Stomach (tissue), 9 donors: ENCODE data around the gene RNU6-9. TPM values are rescaled to one million over a fixed set of nuclear protein-coding genes. Genes with fewer than 3 reads are reported as not detected.

Experiments used
- DNase-seq, 2 donors: peaks; one replicate each; pipeline versions ENCODE4 v3.0.0 to v3.0.0-alpha.2; 2013 to 2019
- H3K27ac ChIP-seq, 5 donors: fragments of 200-600 bp in 4 of 5; sonication (generic) in 4 of 5; one replicate each; pipeline ENCODE4 v1.5.1; 2013 to 2019; ENCODE audit warnings: mild to moderate bottlenecking in 1 of 5, moderate library complexity in 1 of 5
- H3K27me3 ChIP-seq, 3 donors: fragments of 200-600 bp; sonication (generic); one replicate each; pipeline ENCODE4 v1.5.1; 2017 to 2019; ENCODE audit warnings: mixed run types in 1 of 3
- H3K36me3 ChIP-seq, 4 donors: fragments of 200-600 bp; sonication (generic); 1 replicate in 3 of 4; 2 replicates in 1 of 4; pipeline ENCODE4 v1.5.1; 2016 to 2019
- H3K4me1 ChIP-seq, 4 donors: fragments of 200-600 bp; sonication (generic); one replicate each; pipeline ENCODE4 v1.5.1; 2016 to 2019
- H3K4me3 ChIP-seq, 4 donors: fragments of 200-600 bp; sonication (generic) in 3 of 4; one replicate each; pipeline ENCODE4 v1.5.1; 2016 to 2019; ENCODE audit warnings: mild to moderate bottlenecking in 1 of 4
- H3K9me3 ChIP-seq, 4 donors: fragments of 200-600 bp; sonication (generic); one replicate each; pipeline ENCODE4 v1.5.1; 2016 to 2019
- CTCF ChIP-seq, 7 experiments: fragments of 450-650 bp in 4 of 7; fragments of 200-600 bp in 3 of 7; sonication (generic) in 3 of 7; IDR thresholded peaks; one replicate each; pipeline ENCODE4 v1.5.1; 2016 to 2019; ENCODE audit warnings: antibody characterized with exemption in 7 of 7, control low read depth in 2 of 7, mild to moderate bottlenecking in 1 of 7
- EP300 ChIP-seq: sonication (generic); formaldehyde crosslinking; IDR thresholded peaks from one replicate; pipeline ENCODE4 v1.6.1; 2017; ENCODE audit warnings: antibody characterized with exemption
- POLR2A ChIP-seq, 4 donors: fragments of 450-650 bp; IDR thresholded peaks; one replicate each; pipeline ENCODE4 v1.6.1; 2016; ENCODE audit warnings: antibody characterized with exemption in 4 of 4, control low read depth in 2 of 4, mild to moderate bottlenecking in 1 of 4, moderate library complexity in 1 of 4
- POLR2AphosphoS5 ChIP-seq, 3 donors: sonication (generic); formaldehyde crosslinking; IDR thresholded peaks; one replicate each; pipeline ENCODE4 v1.6.1; 2016; ENCODE audit warnings: antibody characterized with exemption in 3 of 3
- WGBS, 5 donors: extraction: QIAGEN DNeasy Blood & Tissue Kit in 3 of 5; methylation state at CpG; one replicate each; pipeline versions ENCODE4 v1.1.5 to v1.1.7; 2013 to 2018; 5-methylcytosine and 5-hydroxymethylcytosine counted together
- intact Hi-C: fragments of 100-400 bp; cut with DNase I; formaldehyde crosslinking; loops from one replicate; pipeline ENCODE4 v1.15.1; 2023; ENCODE audit warnings: low total_unique reads
- polyA plus RNA-seq, 3 donors: library from polyadenylated mRNA; stranded (reverse); fragments of 200-250 nt; gene quantifications; one replicate each; pipeline ENCODE4 v1.2.3, GENCODE V29; 2013
- total RNA-seq, 5 donors: library from RNA; depleted of rRNA; stranded (reverse); fragments of >200 nt; gene quantifications; one replicate each; pipeline versions ENCODE4 v1.1.0 to v1.2.3, GENCODE V29; 2014 to 2016
- donor health status: healthy with polysubstance abuse.
- donor health status: Bipolar disorder and iron deficiency.
- donor health status: healthy.

RNU6-9 gene
- total and polyA plus RNA-seq, 8 donors: not detected

GRCh38 chr19:896434-896833, 3.1 kb downstream of the RNU6-9 start:
- 92 to 97% (median 96%) methylated on average over 10 of the region's 10 CpGs for WGBS, 5 donors
- peaks cover 14 to 48% (median 41%) of the 10 kb centered on the region in 4 donors for H3K36me3 ChIP-seq
- peaks cover 5 to 37% (median 12%) of the 10 kb centered on the region in 4 donors for H3K4me1 ChIP-seq
- DNase-seq: no peak
- H3K27me3 ChIP-seq: no peaks in the 10 kb centered on the region
- H3K27ac ChIP-seq: no peak overlapping the region
- intact Hi-C loops: no loop called here
- H3K4me3 ChIP-seq: no peak overlapping the region
- TF ChIP-seq POLR2AphosphoS5 (IDR thresholded peaks at IDR 0.05): no peak
- no peak for TF ChIP-seq POLR2A (IDR thresholded peaks at IDR 0.05)
- no peak for TF ChIP-seq EP300
- no peak for TF ChIP-seq CTCF (IDR thresholded peaks at IDR 0.05)
- no peaks in the 10 kb centered on the region for H3K9me3 ChIP-seq

GRCh38 chr19:896999-897398, 3.7 kb downstream of the RNU6-9 start:
- H3K27me3 ChIP-seq: no peaks in the 10 kb centered on the region
- 90 to 96% (median 91%) methylated on average over 11 of the region's 11 CpGs for WGBS, 5 donors
- peaks cover 3 to 36% (median 8%) of the 10 kb centered on the region in 4 donors for H3K4me1 ChIP-seq
- no peak overlapping the region for H3K4me3 ChIP-seq
- peaks cover 15 to 54% (median 47%) of the 10 kb centered on the region in 4 donors for H3K36me3 ChIP-seq
- no peaks in the 10 kb centered on the region for H3K9me3 ChIP-seq
- no peak for TF ChIP-seq POLR2A (IDR thresholded peaks at IDR 0.05)
- intact Hi-C loops: no loop called here
- no peak overlapping the region for H3K27ac ChIP-seq
- no peak for DNase-seq

GRCh38 chr19:897442-898039, 4.3 kb downstream of the RNU6-9 start:
- Histone ChIP-seq H3K4me3 (no peak overlapping the region), H3K27me3 (no peaks in the 10 kb centered on the region), H3K9me3 (no peaks in the 10 kb centered on the region), H3K4me1 (peaks cover 0 to 34% (median 3%) of the 10 kb centered on the region in 4 donors), H3K27ac (no peak overlapping the region), H3K36me3 (peaks cover 15 to 55% (median 51%) of the 10 kb centered on the region in 4 donors)
- no peak for DNase-seq
- intact Hi-C loops: no loop called here
- WGBS, 5 donors: 81 to 92% (median 89%) methylated on average over 5 to 26 of the region's 26 CpGs
- TF ChIP-seq POLR2AphosphoS5 (IDR thresholded peaks at IDR 0.05): no peak

GRCh38 chr19:898663-899062, 5.4 kb downstream of the RNU6-9 start:
- H3K4me1 ChIP-seq: peaks cover 0 to 36% (median 9%) of the 10 kb centered on the region in 4 donors
- 72 to 82% (median 78%) methylated on average over 9 to 20 of the region's 20 CpGs for WGBS, 5 donors
- H3K9me3 ChIP-seq: no peaks in the 10 kb centered on the region
- H3K27me3 ChIP-seq: no peaks in the 10 kb centered on the region
- no peak overlapping the region for H3K4me3 ChIP-seq
- DNase-seq: peak in 1 of 2 donors; percentile 76
- H3K36me3 ChIP-seq: peaks cover 15 to 55% (median 51%) of the 10 kb centered on the region in 4 donors
- H3K27ac ChIP-seq: no peak overlapping the region
- intact Hi-C loops: no loop called here
- TF ChIP-seq CTCF (IDR thresholded peaks at IDR 0.05) (no peak), EP300 (no peak), POLR2AphosphoS5 (IDR thresholded peaks at IDR 0.05) (no peak), POLR2A (IDR thresholded peaks at IDR 0.05) (no peak)

GRCh38 chr19:899336-900042, 6.2 kb downstream of the RNU6-9 start:
- no peak for TF ChIP-seq CTCF (IDR thresholded peaks at IDR 0.05)
- TF ChIP-seq POLR2A (IDR thresholded peaks at IDR 0.05): no peak
- TF ChIP-seq POLR2AphosphoS5 (IDR thresholded peaks at IDR 0.05): no peak
- TF ChIP-seq EP300: no peak
- no peak for DNase-seq
- H3K36me3 ChIP-seq: peaks cover 15 to 57% (median 52%) of the 10 kb centered on the region in 4 donors
- H3K4me3 ChIP-seq: no peak overlapping the region
- H3K9me3 ChIP-seq: no peaks in the 10 kb centered on the region
- WGBS, 5 donors: 89 to 96% (median 91%) methylated on average over 10 to 32 of the region's 32 CpGs
- intact Hi-C loops: no loop called here
- H3K4me1 ChIP-seq: peaks cover 0 to 32% (median 9%) of the 10 kb centered on the region in 4 donors
- no peaks in the 10 kb centered on the region for H3K27me3 ChIP-seq
- H3K27ac ChIP-seq: no peak overlapping the region
